Cardiac fibroblast (primary cell): ENCODE results near the gene BDKRB2.

Experiments
- DNase-seq, 2 donors: peaks; one replicate each; pipeline versions ENCODE4 v3.0.0 to v3.0.0-alpha.2; 2010; ENCODE audit warnings: low read depth in 2 of 2
- H3K4me3 ChIP-seq, 2 donors: replicated peaks in 1 of 2; 1 replicate in 1 of 2; 2 replicates in 1 of 2; pipeline ENCODE4 v1.5.1; 2011; ENCODE audit warnings: low read depth in 2 of 2, low read length in 2 of 2, mild to moderate bottlenecking in 2 of 2, moderate library complexity in 1 of 2
- TF ChIP-seq, protein P1 (sequence below): IDR thresholded peaks from one replicate; pipeline ENCODE4 v1.5.1; 2011; ENCODE audit warnings: low read depth, mild to moderate bottlenecking, low read length, inconsistent platforms

Gene BDKRB2

DNA sequence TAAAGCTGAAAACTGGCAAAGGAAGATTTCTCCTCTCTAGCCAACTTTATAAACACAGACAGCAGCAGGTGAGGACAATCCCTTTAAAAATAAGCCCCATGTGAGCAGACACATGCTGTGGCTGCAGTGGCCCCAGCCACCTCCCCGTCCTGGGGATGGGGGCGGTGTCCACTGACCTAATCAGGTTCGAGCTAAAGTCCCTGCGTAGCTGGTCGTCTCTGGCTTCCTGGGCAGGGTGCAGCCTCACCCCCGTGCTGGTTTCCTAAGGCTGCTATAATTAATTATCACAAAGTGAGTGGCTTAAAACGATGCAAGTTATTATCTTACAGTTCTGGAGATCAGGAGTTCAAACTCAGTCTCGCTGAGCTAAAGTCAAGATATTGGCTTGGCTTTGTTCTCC, 52.4 kb downstream of the BDKRB2 start:
- no peak overlapping the region for H3K4me3 ChIP-seq
- TF ChIP-seq, protein P1, sequence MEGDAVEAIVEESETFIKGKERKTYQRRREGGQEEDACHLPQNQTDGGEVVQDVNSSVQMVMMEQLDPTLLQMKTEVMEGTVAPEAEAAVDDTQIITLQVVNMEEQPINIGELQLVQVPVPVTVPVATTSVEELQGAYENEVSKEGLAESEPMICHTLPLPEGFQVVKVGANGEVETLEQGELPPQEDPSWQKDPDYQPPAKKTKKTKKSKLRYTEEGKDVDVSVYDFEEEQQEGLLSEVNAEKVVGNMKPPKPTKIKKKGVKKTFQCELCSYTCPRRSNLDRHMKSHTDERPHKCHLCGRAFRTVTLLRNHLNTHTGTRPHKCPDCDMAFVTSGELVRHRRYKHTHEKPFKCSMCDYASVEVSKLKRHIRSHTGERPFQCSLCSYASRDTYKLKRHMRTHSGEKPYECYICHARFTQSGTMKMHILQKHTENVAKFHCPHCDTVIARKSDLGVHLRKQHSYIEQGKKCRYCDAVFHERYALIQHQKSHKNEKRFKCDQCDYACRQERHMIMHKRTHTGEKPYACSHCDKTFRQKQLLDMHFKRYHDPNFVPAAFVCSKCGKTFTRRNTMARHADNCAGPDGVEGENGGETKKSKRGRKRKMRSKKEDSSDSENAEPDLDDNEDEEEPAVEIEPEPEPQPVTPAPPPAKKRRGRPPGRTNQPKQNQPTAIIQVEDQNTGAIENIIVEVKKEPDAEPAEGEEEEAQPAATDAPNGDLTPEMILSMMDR = no peak

DNA sequence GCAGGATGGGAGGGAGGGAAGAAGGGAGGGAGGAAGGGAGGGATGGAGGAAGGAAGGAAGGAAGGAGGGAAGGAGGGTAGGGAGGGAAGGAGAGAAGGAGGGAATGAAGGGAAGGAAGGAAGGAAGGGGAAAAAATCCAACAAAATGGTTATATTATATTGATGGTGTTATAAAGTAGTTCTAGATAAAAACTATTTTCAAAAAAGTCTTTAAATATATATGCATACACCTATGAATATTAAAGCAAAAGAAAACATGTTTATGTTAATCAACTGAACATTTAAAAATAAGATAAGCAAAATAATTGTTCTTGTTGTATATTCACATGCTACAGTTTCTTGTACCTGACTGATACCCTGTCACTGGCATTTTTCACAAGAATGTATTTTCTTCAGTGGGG, 53.3 kb downstream of the BDKRB2 start:
- H3K4me3 ChIP-seq = no peak overlapping the region

More for the DNA sequence above, 52.4 kb downstream of the BDKRB2 start:
- no peak for DNase-seq

DNA sequence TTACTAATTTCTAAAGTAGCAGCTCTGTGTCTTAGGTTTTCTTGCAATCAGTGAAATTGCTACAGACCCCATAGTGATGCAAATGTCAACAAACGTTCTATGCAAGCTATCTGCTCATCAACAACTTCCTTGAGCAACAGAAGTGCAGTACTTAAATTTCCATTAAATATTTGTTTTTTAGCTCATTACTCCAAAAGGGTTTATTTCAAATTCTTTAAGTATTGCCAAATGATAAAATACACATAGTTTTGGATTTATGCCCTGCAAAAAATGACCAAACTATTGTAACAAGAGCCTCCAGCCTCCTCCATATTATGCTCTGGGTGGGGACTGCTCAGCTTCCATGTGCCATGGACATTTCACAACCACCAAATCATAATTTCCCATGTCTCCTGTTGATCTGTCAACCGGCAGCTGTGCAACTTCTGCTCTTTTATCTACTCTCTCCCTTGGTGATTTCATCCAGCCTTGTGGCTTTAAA, 55.7 kb downstream of the BDKRB2 start:
- TF ChIP-seq, protein P1 = no peak
- no peak overlapping the region for H3K4me3 ChIP-seq
- peak; percentile 69 to 93 for DNase-seq

More for the DNA sequence above, 53.3 kb downstream of the BDKRB2 start:
- DNase-seq = no peak
- TF ChIP-seq, protein P1 = no peak

DNA sequence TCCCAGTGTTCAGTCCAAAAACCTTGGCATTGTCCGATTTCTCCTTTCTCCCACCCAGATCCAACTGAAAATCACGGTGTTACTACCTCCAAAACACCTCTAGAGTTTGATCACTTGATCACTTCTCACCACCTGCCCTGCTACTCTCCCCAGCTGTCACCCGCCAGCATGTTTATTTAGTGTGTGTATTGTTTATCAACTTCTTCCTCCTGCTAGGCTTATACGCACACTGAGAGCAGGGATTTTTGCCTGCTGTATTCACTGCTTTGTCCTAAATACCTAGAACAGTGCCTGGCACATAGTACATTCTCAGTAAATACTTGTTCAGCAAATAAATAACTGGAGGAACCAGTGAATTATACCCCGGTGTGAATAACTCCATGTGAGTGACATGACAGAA, 56.4 kb downstream of the BDKRB2 start:
- TF ChIP-seq, protein P1 = no peak
- no peak for DNase-seq
- no peak overlapping the region for H3K4me3 ChIP-seq

DNA sequence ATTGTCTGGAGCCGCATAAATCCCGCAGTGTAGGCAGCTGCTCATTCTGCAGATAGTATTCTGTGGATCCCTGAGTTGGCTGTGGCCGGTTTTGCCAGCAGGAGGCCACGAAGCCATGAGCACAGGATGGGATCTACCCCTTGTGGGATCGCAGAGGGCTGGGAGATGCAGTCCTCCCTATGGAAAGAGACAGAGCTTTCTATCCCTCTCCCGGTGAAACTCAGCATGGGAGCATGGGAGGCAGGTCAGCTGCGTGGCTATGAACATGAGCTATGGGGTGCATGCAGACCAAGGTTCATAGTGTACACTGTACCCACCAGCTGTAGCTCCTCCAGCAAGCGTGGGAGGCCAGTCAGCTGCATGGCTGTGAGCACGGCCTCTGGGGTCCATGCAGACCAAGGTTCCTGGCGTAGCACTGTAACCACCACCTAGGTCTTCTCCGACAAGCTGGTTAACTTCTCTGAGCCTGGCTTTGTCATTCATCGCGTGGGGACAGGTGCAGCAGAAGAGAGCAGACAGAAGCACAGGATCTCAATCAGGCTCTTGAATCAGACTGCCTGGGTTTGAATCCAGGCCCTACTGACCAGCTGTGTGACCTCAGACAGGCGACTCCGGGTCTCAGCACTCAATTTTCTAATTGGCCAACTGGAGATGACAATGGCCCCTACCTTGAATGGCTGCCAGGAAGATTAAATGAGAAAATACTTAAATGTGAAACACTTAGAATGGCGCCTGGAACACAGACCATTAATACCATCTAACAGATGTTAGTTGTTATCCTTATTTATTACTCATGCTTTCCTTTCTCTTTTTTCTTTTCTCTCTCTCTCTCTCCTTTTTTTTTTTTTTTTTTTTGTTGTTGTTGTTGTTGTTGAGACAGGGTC, 57.4 kb downstream of the BDKRB2 start:
- H3K4me3 ChIP-seq = no peak overlapping the region
- DNase-seq = no peak
- TF ChIP-seq, protein P1 = no peak

DNA sequence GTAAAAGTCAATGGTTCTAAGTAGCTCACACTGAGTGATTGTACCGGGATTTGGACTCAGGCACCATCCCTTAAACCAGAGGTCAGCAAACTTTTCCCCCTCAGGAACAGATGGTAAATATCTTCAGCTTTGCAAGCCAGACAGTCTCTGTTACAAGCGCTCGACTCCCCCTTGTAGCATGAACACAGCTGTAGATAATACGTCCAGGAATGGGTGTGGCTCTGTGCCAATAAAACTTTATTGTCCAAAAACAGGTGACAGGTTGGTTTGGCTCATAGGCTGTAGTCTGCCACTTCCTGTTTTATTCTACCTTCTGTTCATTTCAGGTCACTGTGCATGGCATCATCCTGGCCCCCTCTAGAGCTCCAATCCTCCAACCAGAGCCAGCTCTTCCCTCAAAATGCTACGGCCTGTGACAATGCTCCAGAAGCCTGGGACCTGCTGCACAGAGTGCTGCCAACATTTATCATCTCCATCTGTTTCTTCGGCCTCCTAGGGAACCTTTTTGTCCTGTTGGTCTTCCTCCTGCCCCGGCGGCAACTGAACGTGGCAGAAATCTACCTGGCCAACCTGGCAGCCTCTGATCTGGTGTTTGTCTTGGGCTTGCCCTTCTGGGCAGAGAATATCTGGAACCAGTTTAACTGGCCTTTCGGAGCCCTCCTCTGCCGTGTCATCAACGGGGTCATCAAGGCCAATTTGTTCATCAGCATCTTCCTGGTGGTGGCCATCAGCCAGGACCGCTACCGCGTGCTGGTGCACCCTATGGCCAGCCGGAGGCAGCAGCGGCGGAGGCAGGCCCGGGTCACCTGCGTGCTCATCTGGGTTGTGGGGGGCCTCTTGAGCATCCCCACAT, 58.9 kb downstream of the BDKRB2 start:
- DNase-seq = peak in 1 of 2 donors; percentile 50
- TF ChIP-seq, protein P1 = no peak
- no peak overlapping the region for H3K4me3 ChIP-seq
